Adrenal gland (tissue), 12 donors: ENCODE data around the gene STARD13. TPM values are rescaled to one million over a fixed set of nuclear protein-coding genes. Genes with fewer than 3 reads are reported as not detected.

ENCODE experiments used
- DNase-seq, 7 donors: peaks; one replicate each; pipeline ENCODE4 v3.0.0-alpha.2; 2019 to 2020
- H3K27ac ChIP-seq, 5 donors: fragments of 200-600 bp; sonication (generic) in 4 of 5; 1 replicate in 3 of 5; 2 replicates in 2 of 5; pipeline versions ENCODE4 v1.5.1 to v1.8.0; 2016 to 2020; ENCODE audit warnings: mild to moderate bottlenecking in 1 of 5
- H3K27me3 ChIP-seq: fragments of 200-600 bp; 2 replicates; pipeline ENCODE4 v1.8.0; 2021
- H3K36me3 ChIP-seq, 2 donors: fragments of 200-600 bp; replicated peaks in 1 of 2; 1 replicate in 1 of 2; 2 replicates in 1 of 2; pipeline versions ENCODE4 v1.5.1 to v1.8.0; 2018 to 2022
- H3K4me1 ChIP-seq, 2 donors: fragments of 200-600 bp; replicated peaks in 1 of 2; 1 replicate in 1 of 2; 2 replicates in 1 of 2; pipeline versions ENCODE4 v1.5.1 to v1.8.0; 2018 to 2021
- H3K4me3 ChIP-seq, 4 donors: fragments of 200-600 bp; sonication (generic) in 3 of 4; one replicate each; pipeline ENCODE4 v1.5.1; 2016 to 2018
- H3K9me3 ChIP-seq, 3 donors: fragments of 200-600 bp; sonication (generic) in 1 of 3; replicated peaks in 1 of 3; 1 replicate in 2 of 3; 2 replicates in 1 of 3; pipeline versions ENCODE4 v1.5.1 to v1.8.0; 2016 to 2021
- POLR2A ChIP-seq, 2 donors: fragments of 450-650 bp; IDR thresholded peaks; one replicate each; pipeline ENCODE4 v1.6.1; 2017; ENCODE audit warnings: antibody characterized with exemption in 2 of 2, mild to moderate bottlenecking in 2 of 2, moderate library complexity in 1 of 2
- WGBS, 4 donors: extraction: QIAGEN DNeasy Blood & Tissue Kit in 2 of 4; methylation state at CpG; one replicate each; pipeline versions ENCODE4 v1.1.5 to v1.1.7; 2013 to 2017; 5-methylcytosine and 5-hydroxymethylcytosine counted together
- intact Hi-C, 2 donors: fragments of 100-400 bp; cut with DNase I; formaldehyde crosslinking; loops; one replicate each; pipeline versions ENCODE4 v1.14.1 to v1.15.0; 2022 to 2023
- polyA plus RNA-seq, 3 donors: library from polyadenylated mRNA; stranded (reverse); fragments of 200-250 nt in 2 of 3; fragments of 350-450 nt in 1 of 3; fragmentation: Illumina TruSeq in 1 of 3; extraction: RNeasy Lipid Tissue Mini Kit (QIAGEN cat#74804) in 1 of 3; gene quantifications; one replicate each; pipeline ENCODE4 v1.2.3, GENCODE V29; 2013 to 2014
- total RNA-seq, 9 donors: library from RNA; depleted of rRNA in 4 of 9; stranded (reverse); fragments of >200 nt in 4 of 9; fragments of 120-200 nt in 1 of 9; fragmentation: NEBNext Ultra II Directional in 1 of 9; extraction: Animal tissue kit (Norgen Biotek cat#: 25700) in 1 of 9; gene quantifications; one replicate each; pipeline versions ENCODE4 v1.1.0 to v1.2.4, GENCODE V29; 2013 to 2023
- TF ChIP-seq, protein P1 (sequence below), 6 experiments: fragments of 450-650 bp in 4 of 6; fragments of 200-600 bp in 2 of 6; sonication (generic) in 1 of 6; IDR thresholded peaks; 1 replicate in 5 of 6; 2 replicates in 1 of 6; pipeline versions ENCODE4 v1.5.1 to v1.8.0; 2016 to 2021; ENCODE audit warnings: antibody characterized with exemption in 6 of 6, mild to moderate bottlenecking in 2 of 6, moderate library complexity in 1 of 6
- donor health status: healthy with polysubstance abuse.
- donor health status: Bipolar disorder and iron deficiency.
- donor health status: DM: yes; HTN: yes; CAD: no.
- donor health status: DM: no; HTN: no; CAD: no.
- donor health status: DM: no; HTN: no; CAD: no.
- donor health status: DM: yes; HTN: yes; CAD: no.

The STARD13 gene
- total and polyA plus RNA-seq, 12 donors: 10.5 to 79.8 (median 33.6) TPM

GRCh38 chr13:33227927-33228647 lies 57.5 kb downstream of the STARD13 start:
- intact Hi-C loops: no loop called here
- H3K27me3 ChIP-seq: no peaks in the 10 kb centered on the region
- H3K4me1 ChIP-seq: peaks cover 8 to 31% of the 10 kb centered on the region in 2 donors
- no peaks in the 10 kb centered on the region for H3K9me3 ChIP-seq
- TF ChIP-seq POLR2A (IDR thresholded peaks at IDR 0.05): no peak
- TF ChIP-seq, protein P1, sequence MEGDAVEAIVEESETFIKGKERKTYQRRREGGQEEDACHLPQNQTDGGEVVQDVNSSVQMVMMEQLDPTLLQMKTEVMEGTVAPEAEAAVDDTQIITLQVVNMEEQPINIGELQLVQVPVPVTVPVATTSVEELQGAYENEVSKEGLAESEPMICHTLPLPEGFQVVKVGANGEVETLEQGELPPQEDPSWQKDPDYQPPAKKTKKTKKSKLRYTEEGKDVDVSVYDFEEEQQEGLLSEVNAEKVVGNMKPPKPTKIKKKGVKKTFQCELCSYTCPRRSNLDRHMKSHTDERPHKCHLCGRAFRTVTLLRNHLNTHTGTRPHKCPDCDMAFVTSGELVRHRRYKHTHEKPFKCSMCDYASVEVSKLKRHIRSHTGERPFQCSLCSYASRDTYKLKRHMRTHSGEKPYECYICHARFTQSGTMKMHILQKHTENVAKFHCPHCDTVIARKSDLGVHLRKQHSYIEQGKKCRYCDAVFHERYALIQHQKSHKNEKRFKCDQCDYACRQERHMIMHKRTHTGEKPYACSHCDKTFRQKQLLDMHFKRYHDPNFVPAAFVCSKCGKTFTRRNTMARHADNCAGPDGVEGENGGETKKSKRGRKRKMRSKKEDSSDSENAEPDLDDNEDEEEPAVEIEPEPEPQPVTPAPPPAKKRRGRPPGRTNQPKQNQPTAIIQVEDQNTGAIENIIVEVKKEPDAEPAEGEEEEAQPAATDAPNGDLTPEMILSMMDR (IDR thresholded peaks at IDR 0.05): no peak
- no peak for DNase-seq
- no peak overlapping the region for H3K27ac ChIP-seq
- no peak overlapping the region for H3K4me3 ChIP-seq
- WGBS, 4 donors: 91 to 94% (median 93%) methylated on average over 7 of the region's 7 CpGs
- no peaks in the 10 kb centered on the region for H3K36me3 ChIP-seq

DNA sequence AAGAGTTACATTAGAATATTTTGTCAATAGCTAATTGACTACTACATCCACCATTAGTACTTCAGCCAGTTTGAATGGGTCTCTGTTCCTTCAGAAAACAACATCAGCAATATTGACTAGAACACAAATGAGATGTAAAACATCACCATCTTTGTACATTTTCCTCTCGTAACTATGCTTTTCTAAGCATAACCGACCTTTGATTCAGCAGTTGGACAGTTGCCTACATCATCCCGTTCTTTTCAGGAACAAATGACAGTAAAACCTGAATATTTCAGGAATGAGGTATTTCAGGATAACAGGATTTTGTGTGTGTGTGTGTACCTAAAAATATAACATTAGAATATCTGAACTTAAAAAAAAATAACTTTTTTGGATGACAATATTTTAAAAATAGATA lies 60.9 kb downstream of the STARD13 start:
- no peaks in the 10 kb centered on the region for H3K27me3 ChIP-seq
- no peak overlapping the region for H3K4me3 ChIP-seq
- H3K27ac ChIP-seq: no peak overlapping the region
- no peaks in the 10 kb centered on the region for H3K9me3 ChIP-seq
- no peak for DNase-seq
- intact Hi-C loops: no loop called here
- peaks cover 4 to 28% of the 10 kb centered on the region in 2 donors for H3K4me1 ChIP-seq
- H3K36me3 ChIP-seq: no peaks in the 10 kb centered on the region
- TF ChIP-seq, protein P1 (IDR thresholded peaks at IDR 0.05): no peak
- TF ChIP-seq POLR2A (IDR thresholded peaks at IDR 0.05): no peak
- 75 to 89% (median 82%) methylated on average over 3 of the region's 3 CpGs for WGBS, 4 donors

DNA sequence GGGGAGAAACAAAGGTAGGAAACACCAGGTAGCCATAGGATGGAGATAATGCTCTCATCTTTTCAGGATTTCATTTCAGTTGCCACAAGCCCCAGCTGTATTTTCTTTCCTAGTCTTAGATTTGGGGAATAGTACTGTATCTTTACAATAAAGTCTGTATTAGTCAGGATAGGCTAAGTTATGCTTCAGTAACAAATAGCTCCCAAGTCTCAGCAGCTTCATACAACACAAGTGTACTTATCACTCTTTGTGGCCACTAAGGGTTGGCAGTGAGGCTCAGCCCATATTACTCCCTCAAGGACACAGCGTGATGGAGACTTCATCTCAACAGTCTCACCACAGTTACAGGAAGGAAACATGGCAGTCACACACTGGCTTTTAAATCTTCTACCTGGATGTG lies 61.4 kb downstream of the STARD13 start:
- Histone ChIP-seq H3K27me3 (no peaks in the 10 kb centered on the region), H3K4me3 (no peak overlapping the region), H3K4me1 (peaks cover 5 to 29% of the 10 kb centered on the region in 2 donors), H3K9me3 (no peaks in the 10 kb centered on the region), H3K36me3 (no peaks in the 10 kb centered on the region), H3K27ac (no peak overlapping the region)
- DNase-seq: no peak
- TF ChIP-seq, protein P1 (IDR thresholded peaks at IDR 0.05): no peak
- TF ChIP-seq POLR2A (IDR thresholded peaks at IDR 0.05): no peak
- intact Hi-C loops: no loop called here
- WGBS, 4 donors: 91 to 100% (median 96%) methylated on average over 1 of the region's 1 CpG

- WGBS, 4 donors: 56 to 90% (median 81%) methylated on average over 1 of the region's 1 CpG
- TF ChIP-seq POLR2A (IDR thresholded peaks at IDR 0.05): no peak
- TF ChIP-seq, protein P1 (IDR thresholded peaks at IDR 0.05): no peak
- Histone ChIP-seq H3K9me3 (no peaks in the 10 kb centered on the region), H3K36me3 (no peaks in the 10 kb centered on the region), H3K27me3 (no peaks in the 10 kb centered on the region), H3K4me1 (peaks cover 5 to 25% of the 10 kb centered on the region in 2 donors), H3K27ac (no peak overlapping the region), H3K4me3 (no peak overlapping the region)
- intact Hi-C loops: no loop called here
- no peak for DNase-seq
These were observed 65.6 kb downstream of the STARD13 start for GRCh38 chr13:33219926-33220325.
